ENCODE measurements around the gene OGDHL.

Gene OGDHL

DNA sequence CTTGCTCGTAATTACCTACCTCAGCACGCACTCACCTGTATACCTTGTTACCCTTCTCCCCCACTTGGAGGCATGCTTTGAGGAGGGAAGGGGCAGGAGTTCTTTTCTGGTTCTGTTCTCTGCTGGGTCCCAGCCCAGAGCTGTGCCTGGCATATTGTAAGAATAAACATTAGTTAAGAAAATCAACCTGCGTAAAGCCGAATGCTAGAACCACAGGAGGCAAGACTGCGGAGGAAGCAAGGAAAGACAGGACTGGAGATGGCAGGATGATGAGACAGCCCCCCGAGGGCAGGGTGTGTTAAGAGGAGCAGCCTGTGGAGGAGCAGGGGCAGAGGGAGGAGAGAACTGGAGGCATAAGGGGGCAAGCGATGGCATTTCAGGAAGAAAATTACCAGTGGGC lies 73.2 kb downstream of the OGDHL start:
- DNase-seq = no peak

DNA sequence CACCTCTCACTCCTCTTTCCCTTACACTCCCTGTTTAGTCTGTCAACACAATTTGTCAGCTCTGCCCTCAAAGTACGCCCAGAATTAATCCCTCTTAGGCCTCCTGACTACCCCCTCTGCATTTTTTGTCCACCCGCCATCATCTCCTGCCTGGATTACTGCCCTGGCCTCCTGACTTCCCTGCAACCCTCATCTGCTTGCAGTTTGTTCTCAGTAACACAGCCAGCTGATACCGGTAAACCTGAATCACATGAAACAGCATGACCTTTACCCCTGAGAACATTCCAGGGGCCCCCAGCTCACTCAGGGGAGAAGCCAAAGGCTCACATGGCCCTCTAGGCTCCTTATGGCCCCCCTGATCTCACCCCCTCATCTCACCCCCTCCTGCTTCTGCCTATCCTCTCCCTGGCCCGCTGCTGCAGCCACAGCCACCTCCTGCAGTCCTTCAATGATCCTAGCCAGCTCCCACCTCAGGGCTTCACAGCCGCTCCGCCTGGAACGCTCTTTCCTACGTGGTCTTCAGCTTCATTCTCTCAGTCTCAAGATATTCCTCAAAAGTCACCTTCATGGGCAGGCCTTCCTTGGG lies 73.8 kb downstream of the OGDHL start:
- DNase-seq = no peak

DNA sequence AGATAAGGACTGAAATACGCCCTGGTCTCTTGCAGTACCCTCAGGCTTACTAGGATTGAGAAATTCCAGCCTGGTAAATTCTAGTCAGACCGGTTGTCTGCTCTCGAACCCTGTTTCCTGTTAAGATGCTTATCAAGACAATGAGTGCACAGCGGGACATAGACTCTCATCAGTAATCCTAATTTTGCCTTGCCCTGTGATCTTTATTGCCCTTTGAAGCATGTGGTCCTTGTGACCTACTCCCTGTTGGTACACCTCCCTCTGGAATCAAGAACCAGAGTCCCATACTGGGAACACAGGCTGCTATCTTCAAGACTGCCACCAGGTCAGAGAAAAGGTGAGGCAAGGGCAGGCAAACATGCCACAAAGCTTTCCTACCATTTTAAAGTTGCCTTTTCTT lies 75.5 kb downstream of the OGDHL start:
- DNase-seq = no peak

Measured in activated effector memory CD4-positive, alpha-beta T cell treated with anti-CD3 and anti-CD28 coated beads, Interleukin-2, amount 50 U/mL, for 16 hours (primary cell).